ENCODE data around the gene DNAJA3. TPM values are rescaled to one million over a fixed set of nuclear protein-coding genes. Genes with fewer than 3 reads are reported as not detected.

The DNAJA3 gene
- polyA plus RNA-seq, 4 donors, result 26.7 to 71.4 (median 38.1) TPM

DNA sequence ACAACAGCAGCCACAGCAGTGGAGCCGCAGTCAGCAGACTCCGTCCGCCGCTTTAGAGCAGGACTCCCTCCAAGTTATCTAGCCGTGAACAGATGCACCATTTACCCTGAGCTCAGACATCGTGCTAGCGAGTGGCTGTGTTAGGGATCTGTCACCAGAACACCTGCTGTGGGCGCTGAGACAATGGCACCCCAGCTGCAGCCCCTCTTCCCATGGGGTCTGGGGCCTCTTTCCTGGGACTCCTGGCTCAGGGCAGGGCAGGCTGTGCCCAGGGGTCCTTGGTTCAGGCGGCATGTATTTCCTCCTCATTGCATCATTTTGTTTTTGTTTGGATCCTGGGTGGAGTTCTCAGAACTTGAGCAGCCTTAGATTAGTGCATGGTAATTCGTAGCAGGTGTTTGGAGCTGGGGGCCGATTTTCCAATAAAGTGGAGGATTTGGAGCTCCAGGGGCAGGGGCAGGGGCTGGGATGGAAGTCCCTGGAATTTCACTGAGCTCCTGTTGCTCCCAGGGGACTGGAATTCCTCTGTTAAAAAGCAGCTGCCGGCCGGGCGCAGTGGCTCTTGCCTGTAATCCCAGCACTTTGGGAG lies 25.4 kb downstream of the DNAJA3 start:
- FAIRE-seq (no peak), DNase-seq (no peak)
- H3K4me3 ChIP-seq (ENCODE audit: low read depth in 1 of 3, low read length in 3 of 3), result no peak overlapping the region
- no peak overlapping the region for H3K27ac ChIP-seq (ENCODE audit: low read depth in 1 of 3, low read length in 2 of 3)
- 93 to 96% (median 94%) methylated on average over 14 of the region's 14 CpGs for WGBS, 3 donors
- H3K36me3 ChIP-seq (ENCODE audit: control insufficient read depth in 3 of 3, insufficient read depth in 2 of 3, low read depth in 1 of 3, low read length in 3 of 3), result peaks cover 36 to 92% (median 37%) of the 10 kb centered on the region in 3 donors
- no peaks in the 10 kb centered on the region for H3K27me3 ChIP-seq (ENCODE audit: control insufficient read depth in 3 of 3, insufficient read depth in 3 of 3, low read length in 3 of 3)
- H3K4me1 ChIP-seq (ENCODE audit: control insufficient read depth in 3 of 3, insufficient read depth in 2 of 3, low read depth in 1 of 3, low read length in 2 of 3), result no peaks in the 10 kb centered on the region
- H3K9me3 ChIP-seq (ENCODE audit: control insufficient read depth in 2 of 2, insufficient read depth in 1 of 2, low read depth in 1 of 2, low read length in 1 of 2), result no peaks in the 10 kb centered on the region

DNA sequence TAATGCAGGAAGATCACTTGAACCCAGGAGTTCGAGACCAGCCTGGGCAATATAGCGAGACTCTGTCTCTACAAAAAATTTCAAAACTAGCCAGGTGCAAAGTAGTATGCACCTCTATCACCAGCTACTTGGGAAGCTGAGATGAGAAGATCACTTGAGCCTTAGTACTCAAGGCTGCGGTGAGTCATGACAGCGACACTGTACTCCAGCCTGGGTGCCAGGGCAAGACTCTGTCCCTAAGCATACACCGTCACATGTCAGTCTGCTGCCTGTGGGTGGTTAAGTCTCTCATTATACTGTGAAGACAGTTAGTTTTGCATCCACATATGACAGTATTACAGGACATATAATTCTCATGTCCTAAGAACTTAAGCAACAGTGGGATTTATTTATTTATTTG lies 27.0 kb downstream of the DNAJA3 start:
- no peak for FAIRE-seq
- DNase-seq, result no peak
- no peaks in the 10 kb centered on the region for H3K27me3 ChIP-seq (ENCODE audit: control insufficient read depth in 3 of 3, insufficient read depth in 3 of 3, low read length in 3 of 3)
- H3K4me1 ChIP-seq (ENCODE audit: control insufficient read depth in 3 of 3, insufficient read depth in 2 of 3, low read depth in 1 of 3, low read length in 2 of 3), result no peaks in the 10 kb centered on the region
- no peak overlapping the region for H3K4me3 ChIP-seq (ENCODE audit: low read depth in 1 of 3, low read length in 3 of 3)
- 96 to 98% (median 97%) methylated on average over 5 of the region's 5 CpGs for WGBS, 3 donors
- no peak overlapping the region for H3K27ac ChIP-seq (ENCODE audit: low read depth in 1 of 3, low read length in 2 of 3)
- H3K9me3 ChIP-seq (ENCODE audit: control insufficient read depth in 2 of 2, insufficient read depth in 1 of 2, low read depth in 1 of 2, low read length in 1 of 2), result no peaks in the 10 kb centered on the region
- H3K36me3 ChIP-seq (ENCODE audit: control insufficient read depth in 3 of 3, insufficient read depth in 2 of 3, low read depth in 1 of 3, low read length in 3 of 3), result peaks cover 31 to 94% (median 35%) of the 10 kb centered on the region in 3 donors

DNA sequence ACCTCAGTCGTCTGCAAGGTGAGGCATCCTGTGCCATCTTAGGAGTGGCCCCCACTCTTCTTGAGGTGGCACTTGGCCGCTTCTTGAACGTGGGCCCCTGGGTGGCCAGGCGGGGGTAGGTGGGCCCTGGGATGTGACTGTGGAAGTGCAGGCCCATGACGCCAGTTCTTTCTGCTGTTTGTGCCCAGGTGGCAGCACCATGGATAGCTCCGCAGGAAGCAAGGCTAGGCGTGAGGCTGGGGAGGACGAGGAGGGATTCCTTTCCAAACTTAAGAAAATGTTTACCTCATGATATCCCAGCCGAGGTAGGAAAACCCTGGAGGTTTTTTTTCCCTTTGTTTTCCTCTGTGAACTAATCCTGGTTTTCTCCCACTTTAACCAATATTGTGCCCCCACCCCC lies 29.0 kb downstream of the DNAJA3 start:
- Histone ChIP-seq H3K27me3 (ENCODE audit: control insufficient read depth in 3 of 3, insufficient read depth in 3 of 3, low read length in 3 of 3) (no peaks in the 10 kb centered on the region), H3K9me3 (ENCODE audit: control insufficient read depth in 2 of 2, insufficient read depth in 1 of 2, low read depth in 1 of 2, low read length in 1 of 2) (no peaks in the 10 kb centered on the region), H3K4me1 (ENCODE audit: control insufficient read depth in 3 of 3, insufficient read depth in 2 of 3, low read depth in 1 of 3, low read length in 2 of 3) (no peaks in the 10 kb centered on the region), H3K27ac (ENCODE audit: low read depth in 1 of 3, low read length in 2 of 3) (no peak overlapping the region), H3K36me3 (ENCODE audit: control insufficient read depth in 3 of 3, insufficient read depth in 2 of 3, low read depth in 1 of 3, low read length in 3 of 3) (peaks cover 34 to 93% (median 37%) of the 10 kb centered on the region in 3 donors), H3K4me3 (ENCODE audit: low read depth in 1 of 3, low read length in 3 of 3) (no peak overlapping the region)
- 80 to 87% (median 83%) methylated on average over 9 of the region's 9 CpGs for WGBS, 3 donors
- no peak for DNase-seq
- no peak for FAIRE-seq

DNA sequence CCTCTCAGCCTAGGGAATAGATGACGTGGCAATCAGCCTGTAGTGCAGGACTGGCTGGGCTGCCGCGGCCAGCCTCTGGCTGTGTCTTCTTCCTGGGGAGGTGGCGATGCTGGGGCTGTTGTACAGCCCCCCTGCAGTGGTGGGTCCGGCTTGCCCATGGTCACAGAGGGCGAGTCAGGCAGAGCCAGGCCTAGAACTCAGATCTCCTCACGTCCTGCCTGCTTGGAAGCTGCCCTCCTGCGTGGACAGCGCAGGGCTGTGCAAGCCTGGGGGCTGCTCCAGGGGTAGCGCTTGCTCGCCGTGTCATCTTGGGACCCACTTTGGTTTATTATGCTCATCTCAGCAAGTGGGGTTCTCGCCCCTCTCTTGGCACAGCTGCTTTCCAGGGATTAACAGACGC lies 29.4 kb downstream of the DNAJA3 start:
- DNase-seq, result no peak
- H3K27ac ChIP-seq (ENCODE audit: low read depth in 1 of 3, low read length in 2 of 3), result no peak overlapping the region
- H3K4me3 ChIP-seq (ENCODE audit: low read depth in 1 of 3, low read length in 3 of 3), result no peak overlapping the region
- H3K9me3 ChIP-seq (ENCODE audit: control insufficient read depth in 2 of 2, insufficient read depth in 1 of 2, low read depth in 1 of 2, low read length in 1 of 2), result no peaks in the 10 kb centered on the region
- 91 to 93% (median 92%) methylated on average over 14 of the region's 14 CpGs for WGBS, 3 donors
- FAIRE-seq, result no peak
- H3K4me1 ChIP-seq (ENCODE audit: control insufficient read depth in 3 of 3, insufficient read depth in 2 of 3, low read depth in 1 of 3, low read length in 2 of 3), result no peaks in the 10 kb centered on the region
- H3K27me3 ChIP-seq (ENCODE audit: control insufficient read depth in 3 of 3, insufficient read depth in 3 of 3, low read length in 3 of 3), result no peaks in the 10 kb centered on the region
- peaks cover 34 to 93% (median 35%) of the 10 kb centered on the region in 3 donors for H3K36me3 ChIP-seq (ENCODE audit: control insufficient read depth in 3 of 3, insufficient read depth in 2 of 3, low read depth in 1 of 3, low read length in 3 of 3)

DNA sequence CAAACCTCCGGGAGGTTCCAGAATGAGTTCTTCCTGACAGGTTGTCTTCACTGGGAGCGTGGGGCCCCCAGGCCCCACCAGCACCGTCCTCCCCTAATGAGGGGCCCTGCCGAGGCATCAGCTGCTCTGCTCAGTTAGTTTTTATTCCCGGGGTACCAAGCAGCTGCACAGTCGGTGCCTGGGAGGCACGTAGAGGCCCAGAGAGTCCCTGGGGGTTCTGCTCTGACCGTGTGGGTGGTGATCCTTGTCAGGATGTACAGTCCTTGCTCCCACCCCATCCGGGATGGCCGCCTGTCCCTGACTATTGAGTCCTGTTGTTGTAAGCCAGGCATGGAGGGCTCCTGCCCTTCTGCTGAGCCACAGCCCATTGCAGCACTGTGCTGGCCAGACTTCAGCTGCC lies 30.3 kb downstream of the DNAJA3 start:
- no peaks in the 10 kb centered on the region for H3K4me1 ChIP-seq (ENCODE audit: control insufficient read depth in 3 of 3, insufficient read depth in 2 of 3, low read depth in 1 of 3, low read length in 2 of 3)
- FAIRE-seq, result no peak
- H3K27ac ChIP-seq (ENCODE audit: low read depth in 1 of 3, low read length in 2 of 3), result no peak overlapping the region
- H3K36me3 ChIP-seq (ENCODE audit: control insufficient read depth in 3 of 3, insufficient read depth in 2 of 3, low read depth in 1 of 3, low read length in 3 of 3), result peaks cover 28 to 89% (median 29%) of the 10 kb centered on the region in 3 donors
- WGBS, 3 donors, result 84 to 89% (median 84%) methylated on average over 10 of the region's 10 CpGs
- no peaks in the 10 kb centered on the region for H3K27me3 ChIP-seq (ENCODE audit: control insufficient read depth in 3 of 3, insufficient read depth in 3 of 3, low read length in 3 of 3)
- no peaks in the 10 kb centered on the region for H3K9me3 ChIP-seq (ENCODE audit: control insufficient read depth in 2 of 2, insufficient read depth in 1 of 2, low read depth in 1 of 2, low read length in 1 of 2)
- DNase-seq, result no peak
- H3K4me3 ChIP-seq (ENCODE audit: low read depth in 1 of 3, low read length in 3 of 3), result no peak overlapping the region

DNA sequence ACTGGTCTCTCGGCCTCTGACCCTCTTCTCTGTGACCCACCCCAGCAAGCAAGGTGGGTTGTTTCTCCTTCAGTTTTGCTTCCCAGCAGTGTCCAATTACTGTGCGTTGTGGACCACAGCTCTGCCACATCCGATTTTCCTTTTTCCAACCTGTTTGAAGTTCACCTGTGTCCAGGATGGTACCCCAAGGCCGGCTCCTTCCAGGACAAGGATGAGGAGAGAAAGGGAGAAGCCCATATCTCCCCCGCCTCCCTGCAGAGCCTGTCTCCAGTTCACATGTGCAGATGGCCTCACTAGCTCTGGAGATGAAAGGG lies 35.2 kb downstream of the DNAJA3 start:
- WGBS, 3 donors, result 82 to 90% (median 87%) methylated on average over 5 of the region's 5 CpGs
- peaks cover 13 to 93% (median 21%) of the 10 kb centered on the region in 3 donors for H3K36me3 ChIP-seq (ENCODE audit: control insufficient read depth in 3 of 3, insufficient read depth in 2 of 3, low read depth in 1 of 3, low read length in 3 of 3)
- DNase-seq (no peak), FAIRE-seq (no peak)
- no peak overlapping the region for H3K27ac ChIP-seq (ENCODE audit: low read depth in 1 of 3, low read length in 2 of 3)
- no peaks in the 10 kb centered on the region for H3K9me3 ChIP-seq (ENCODE audit: control insufficient read depth in 2 of 2, insufficient read depth in 1 of 2, low read depth in 1 of 2, low read length in 1 of 2)
- H3K27me3 ChIP-seq (ENCODE audit: control insufficient read depth in 3 of 3, insufficient read depth in 3 of 3, low read length in 3 of 3), result no peaks in the 10 kb centered on the region
- H3K4me1 ChIP-seq (ENCODE audit: control insufficient read depth in 3 of 3, insufficient read depth in 2 of 3, low read depth in 1 of 3, low read length in 2 of 3), result no peaks in the 10 kb centered on the region
- H3K4me3 ChIP-seq (ENCODE audit: low read depth in 1 of 3, low read length in 3 of 3), result no peak overlapping the region

DNA sequence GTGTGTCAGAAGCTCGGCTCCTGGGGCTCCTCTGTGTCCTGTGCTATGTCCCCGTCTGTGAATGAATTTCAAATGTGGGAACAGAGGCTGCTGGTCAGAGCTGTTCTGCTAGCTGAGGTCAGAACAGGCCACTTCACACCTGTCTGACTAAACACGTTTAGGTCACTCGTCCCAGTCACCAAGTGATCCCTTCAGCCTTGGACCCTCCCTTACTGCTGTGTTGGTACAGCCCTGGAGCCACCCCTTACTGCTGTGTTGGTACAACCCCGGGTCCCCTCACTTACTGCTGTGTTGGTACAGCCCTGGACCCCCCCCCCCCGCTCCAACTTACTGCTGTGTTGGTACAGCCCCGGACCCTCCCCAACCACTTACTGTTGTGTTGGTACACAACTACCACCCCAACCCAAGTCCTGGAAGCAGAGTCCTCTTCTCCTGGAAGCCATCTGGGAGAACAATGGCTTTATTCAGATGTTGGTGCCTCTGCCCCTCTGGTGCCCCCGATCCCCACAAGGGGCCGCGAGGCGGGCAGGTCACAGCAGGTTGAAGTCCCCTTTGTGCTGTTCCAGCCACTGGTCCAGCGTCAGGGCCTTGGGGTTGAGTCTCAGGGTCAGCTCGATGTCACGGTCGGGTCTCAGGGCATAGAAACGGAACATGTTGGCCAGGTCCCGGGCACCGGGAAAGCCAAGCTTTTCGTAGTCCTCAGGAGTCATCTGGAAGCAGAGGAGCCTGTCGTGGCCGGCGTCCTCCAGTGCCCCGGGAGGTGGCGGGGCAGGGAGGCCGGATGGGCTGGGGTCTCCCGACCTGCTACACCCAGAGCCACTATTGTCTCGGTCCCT lies 35.8 kb downstream of the DNAJA3 start:
- no peak overlapping the region for H3K4me3 ChIP-seq (ENCODE audit: low read depth in 1 of 3, low read length in 3 of 3)
- H3K27ac ChIP-seq (ENCODE audit: low read depth in 1 of 3, low read length in 2 of 3), result peak overlapping the region in 1 of 3 donors; percentile 4
- DNase-seq, result peak in 1 of 2 donors; percentile 32
- peaks cover 10 to 93% (median 21%) of the 10 kb centered on the region in 3 donors for H3K36me3 ChIP-seq (ENCODE audit: control insufficient read depth in 3 of 3, insufficient read depth in 2 of 3, low read depth in 1 of 3, low read length in 3 of 3)
- 81 to 82% (median 81%) methylated on average over 27 of the region's 27 CpGs for WGBS, 3 donors
- no peak for FAIRE-seq
- no peaks in the 10 kb centered on the region for H3K4me1 ChIP-seq (ENCODE audit: control insufficient read depth in 3 of 3, insufficient read depth in 2 of 3, low read depth in 1 of 3, low read length in 2 of 3)
- H3K27me3 ChIP-seq (ENCODE audit: control insufficient read depth in 3 of 3, insufficient read depth in 3 of 3, low read length in 3 of 3), result no peaks in the 10 kb centered on the region
- no peaks in the 10 kb centered on the region for H3K9me3 ChIP-seq (ENCODE audit: control insufficient read depth in 2 of 2, insufficient read depth in 1 of 2, low read depth in 1 of 2, low read length in 1 of 2)

DNA sequence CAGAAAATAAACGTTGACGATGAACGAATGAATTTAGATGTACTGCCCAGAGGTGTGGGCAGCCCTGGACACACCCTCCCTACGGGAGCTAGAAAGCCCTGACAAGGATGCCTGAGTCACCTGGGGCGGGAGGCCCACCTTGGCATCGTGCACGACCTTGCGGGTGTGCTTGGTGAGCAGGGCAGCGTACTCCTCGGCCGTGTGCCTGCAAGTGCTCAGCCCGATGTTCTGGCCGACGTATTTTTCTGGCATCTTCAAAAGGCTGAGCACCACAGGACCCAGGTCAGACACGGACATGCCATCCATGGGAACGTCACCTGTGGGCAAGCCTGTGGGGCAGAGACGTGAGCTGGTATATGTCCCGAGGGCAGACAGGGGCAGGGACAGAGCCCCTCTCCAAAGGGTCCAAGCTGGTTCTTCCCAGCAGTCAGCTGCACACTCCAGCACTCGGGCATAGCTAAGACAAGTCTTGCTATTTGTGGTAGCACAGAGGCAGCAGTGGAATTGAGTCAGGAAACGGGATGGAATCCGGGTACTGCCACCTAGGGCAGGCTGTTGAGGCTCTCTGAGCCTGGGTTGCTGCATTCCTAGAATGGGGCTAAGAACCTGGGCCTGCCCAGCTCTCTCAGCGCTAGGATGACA lies 38.0 kb downstream of the DNAJA3 start:
- WGBS, 3 donors, result 83 to 88% (median 83%) methylated on average over 22 of the region's 22 CpGs
- Histone ChIP-seq H3K27ac (ENCODE audit: low read depth in 1 of 3, low read length in 2 of 3) (no peak overlapping the region), H3K27me3 (ENCODE audit: control insufficient read depth in 3 of 3, insufficient read depth in 3 of 3, low read length in 3 of 3) (no peaks in the 10 kb centered on the region), H3K9me3 (ENCODE audit: control insufficient read depth in 2 of 2, insufficient read depth in 1 of 2, low read depth in 1 of 2, low read length in 1 of 2) (no peaks in the 10 kb centered on the region), H3K4me3 (ENCODE audit: low read depth in 1 of 3, low read length in 3 of 3) (no peak overlapping the region), H3K4me1 (ENCODE audit: control insufficient read depth in 3 of 3, insufficient read depth in 2 of 3, low read depth in 1 of 3, low read length in 2 of 3) (no peaks in the 10 kb centered on the region), H3K36me3 (ENCODE audit: control insufficient read depth in 3 of 3, insufficient read depth in 2 of 3, low read depth in 1 of 3, low read length in 3 of 3) (peaks cover 6 to 90% (median 17%) of the 10 kb centered on the region in 3 donors)
- no peak for FAIRE-seq
- DNase-seq, result no peak
